HG02852 (cell line): ENCODE results near the gene CST1.
"Not testable (repeated sequence)": the region's sequence is repeated elsewhere in the genome, so short reads cannot be mapped to it uniquely, and the experiment has no call there.

ENCODE experiments used
- ATAC-seq: cut with Tn5 transposase; IDR thresholded peaks from one replicate; pipeline ENCODE4 v1.9.1; 2021; ENCODE audit warnings: mild to moderate bottlenecking, moderate library complexity; ENCODE audit not compliant: unreplicated experiment

CST1 gene

GRCh38 chr20:23755131-23755611 lies 4.4 kb upstream of the CST1 start:
- not testable (repeated sequence) for ATAC-seq

- ATAC-seq = no peak
Observed at GRCh38 chr20:23754731-23755130, 4.0 kb upstream of the CST1 start.

- no peak for ATAC-seq
Observed at GRCh38 chr20:23753589-23753988, 2.9 kb upstream of the CST1 start.

GRCh38 chr20:23753194-23753548 lies 2.4 kb upstream of the CST1 start:
- no peak for ATAC-seq

GRCh38 chr20:23752481-23753193 lies 1.9 kb upstream of the CST1 start:
- no peak for ATAC-seq

GRCh38 chr20:23752019-23752418 lies 1.3 kb upstream of the CST1 start:
- ATAC-seq = no peak

- no peak for ATAC-seq
Observed at GRCh38 chr20:23749746-23750145, 989 bp downstream of the CST1 start.

GRCh38 chr20:23748975-23749374 lies 1.8 kb downstream of the CST1 start:
- ATAC-seq = not testable (repeated sequence)

GRCh38 chr20:23747551-23747950 lies 3.2 kb downstream of the CST1 start:
- ATAC-seq = not testable (repeated sequence)

- not testable (repeated sequence) for ATAC-seq
Observed at GRCh38 chr20:23747092-23747491, 3.6 kb downstream of the CST1 start.

GRCh38 chr20:23746321-23746720 lies 4.4 kb downstream of the CST1 start:
- ATAC-seq = no peak

- no peak for ATAC-seq
Observed at GRCh38 chr20:23745247-23745646, 5.5 kb downstream of the CST1 start.

GRCh38 chr20:23744817-23745216 lies 5.9 kb downstream of the CST1 start:
- ATAC-seq = no peak

- ATAC-seq = not testable (repeated sequence)
Observed at GRCh38 chr20:23735391-23735790, 15.3 kb downstream of the CST1 start.

GRCh38 chr20:23734949-23735348 lies 15.8 kb downstream of the CST1 start:
- not testable (repeated sequence) for ATAC-seq

- ATAC-seq = not testable (repeated sequence)
Observed at GRCh38 chr20:23734440-23734839, 16.3 kb downstream of the CST1 start.

GRCh38 chr20:23727016-23727415 lies 23.7 kb downstream of the CST1 start:
- no peak for ATAC-seq

- ATAC-seq = no peak
Observed at GRCh38 chr20:23725102-23725501, 25.6 kb downstream of the CST1 start.

GRCh38 chr20:23723659-23724307 lies 27.0 kb downstream of the CST1 start:
- ATAC-seq = peak; percentile 77

GRCh38 chr20:23722851-23723250 lies 27.9 kb downstream of the CST1 start:
- not testable (repeated sequence) for ATAC-seq

- ATAC-seq = no peak
Observed at GRCh38 chr20:23721962-23722361, 28.8 kb downstream of the CST1 start.

- not testable (repeated sequence) for ATAC-seq
Observed at GRCh38 chr20:23719351-23719750, 31.4 kb downstream of the CST1 start.
